ENCODE measurements around the gene SRPK2.
"Not testable (repeated sequence)": the region's sequence is repeated elsewhere in the genome, so short reads cannot be mapped to it uniquely, and the experiment has no call there.

Gene SRPK2

DNA sequence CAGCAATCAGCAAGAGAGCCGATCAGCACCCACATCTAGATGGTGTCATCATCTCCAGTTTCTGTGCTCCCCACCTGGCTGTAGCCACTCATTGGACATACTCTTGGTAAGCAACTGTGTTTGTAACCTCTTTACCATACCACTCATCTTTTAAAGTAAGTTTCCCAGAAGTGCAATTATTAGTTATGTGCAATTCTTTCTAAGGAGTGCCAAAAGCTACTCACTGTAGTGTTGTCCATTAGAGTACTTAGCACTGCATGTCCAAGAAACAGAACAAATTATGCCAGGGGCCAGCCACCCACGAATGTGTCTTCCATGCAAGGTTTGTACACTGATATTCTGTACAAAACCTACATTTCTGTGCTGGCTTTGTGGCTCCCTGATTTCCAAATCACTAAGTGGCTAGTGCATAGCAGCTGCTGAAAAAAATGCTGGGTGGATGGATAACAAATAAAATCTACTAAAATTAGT lies 131.9 kb downstream of the SRPK2 start:
- no peak for DNase-seq

DNA sequence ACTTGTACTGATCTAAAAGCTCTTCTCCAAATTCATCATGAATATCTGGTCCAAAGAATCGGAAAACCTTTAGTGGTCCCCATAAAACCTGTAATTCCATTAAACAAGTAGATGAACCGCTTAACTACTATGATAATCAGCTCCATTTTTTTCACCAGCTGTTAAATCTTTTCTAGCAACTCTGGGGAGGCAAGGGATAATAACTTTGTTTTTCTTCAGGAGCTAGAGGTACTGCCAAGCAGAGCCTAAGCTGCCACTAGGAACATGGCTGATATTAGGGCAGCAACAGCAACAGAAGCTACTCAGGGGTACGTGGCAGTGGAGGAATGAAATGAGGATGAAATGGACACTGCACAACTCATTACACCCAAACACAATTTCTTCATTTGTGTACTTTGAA lies 138.0 kb downstream of the SRPK2 start:
- no peak for DNase-seq

DNA sequence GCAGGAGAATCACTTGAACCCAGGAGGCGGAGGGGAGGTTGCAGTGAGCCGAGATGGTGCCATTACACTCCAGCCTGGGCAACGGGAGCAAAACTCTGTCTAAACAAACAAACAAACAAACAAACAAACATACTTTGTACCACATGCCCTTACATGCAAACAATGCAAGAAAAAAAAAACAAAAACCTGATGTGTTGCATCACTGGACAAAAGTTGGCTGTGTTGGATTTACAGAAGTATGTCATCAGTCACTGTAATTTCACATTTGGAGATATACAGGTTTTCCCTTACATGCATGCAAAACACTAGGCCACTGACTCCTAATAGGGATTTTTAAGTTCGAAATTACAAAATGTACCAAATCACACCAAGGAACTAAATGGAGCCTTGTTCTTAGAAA lies 138.5 kb downstream of the SRPK2 start:
- no peak for DNase-seq

DNA sequence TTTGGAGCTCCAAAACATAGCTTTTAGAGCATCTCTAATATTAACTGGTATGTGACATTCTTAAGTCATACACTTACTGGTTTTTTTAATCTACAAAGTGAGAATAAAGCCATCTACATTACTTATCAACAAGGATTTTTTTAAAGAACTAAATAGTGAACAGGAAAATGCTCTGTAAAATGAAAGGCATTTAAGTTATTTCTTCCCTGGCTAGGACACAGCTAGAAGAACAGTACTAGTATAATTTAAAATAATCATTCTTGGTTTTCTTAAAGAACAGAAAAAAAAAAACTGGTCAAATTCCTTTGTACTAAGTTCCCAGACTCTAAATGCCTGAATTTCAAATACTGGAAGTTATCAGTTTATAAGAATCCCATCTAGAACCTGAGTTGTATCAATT lies 139.5 kb downstream of the SRPK2 start:
- no peak for DNase-seq

DNA sequence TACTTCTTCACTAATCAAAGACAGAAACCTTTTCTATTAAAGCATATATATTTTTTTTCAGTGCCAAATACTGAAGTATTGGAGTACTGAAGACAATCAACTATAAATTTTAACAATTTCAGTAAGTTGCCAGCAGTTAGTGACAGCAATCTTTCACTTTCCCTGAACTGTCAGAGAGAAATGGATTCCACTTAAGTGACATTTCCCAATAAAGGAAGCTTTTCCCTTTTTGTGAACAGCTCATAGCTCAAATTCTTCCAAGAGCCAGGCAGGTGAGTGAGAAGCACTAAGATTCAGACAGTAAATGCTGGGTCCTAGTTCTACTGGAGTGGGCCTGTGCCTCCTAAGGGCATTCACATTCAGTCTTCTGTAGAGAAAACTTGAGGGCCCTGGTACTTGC lies 142.0 kb downstream of the SRPK2 start:
- DNase-seq: no peak

DNA sequence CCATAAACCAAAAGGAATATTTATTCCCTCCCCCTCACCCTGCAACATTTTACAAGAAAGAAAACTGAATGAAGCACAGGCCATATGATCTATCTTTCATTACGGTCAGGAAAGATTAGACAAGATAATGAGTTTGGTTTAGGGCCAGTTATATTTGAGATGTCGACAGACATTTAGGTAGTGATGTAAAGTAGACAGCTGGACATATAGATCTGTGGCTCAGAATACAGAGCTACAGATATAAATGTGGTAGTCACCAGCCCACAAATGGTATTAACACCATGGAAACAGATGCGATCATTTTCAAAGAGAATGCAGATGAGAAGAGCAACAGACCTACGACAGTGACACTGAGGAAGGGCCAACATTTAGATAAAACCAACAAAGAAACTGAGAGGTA lies 142.5 kb downstream of the SRPK2 start:
- DNase-seq: no peak

DNA sequence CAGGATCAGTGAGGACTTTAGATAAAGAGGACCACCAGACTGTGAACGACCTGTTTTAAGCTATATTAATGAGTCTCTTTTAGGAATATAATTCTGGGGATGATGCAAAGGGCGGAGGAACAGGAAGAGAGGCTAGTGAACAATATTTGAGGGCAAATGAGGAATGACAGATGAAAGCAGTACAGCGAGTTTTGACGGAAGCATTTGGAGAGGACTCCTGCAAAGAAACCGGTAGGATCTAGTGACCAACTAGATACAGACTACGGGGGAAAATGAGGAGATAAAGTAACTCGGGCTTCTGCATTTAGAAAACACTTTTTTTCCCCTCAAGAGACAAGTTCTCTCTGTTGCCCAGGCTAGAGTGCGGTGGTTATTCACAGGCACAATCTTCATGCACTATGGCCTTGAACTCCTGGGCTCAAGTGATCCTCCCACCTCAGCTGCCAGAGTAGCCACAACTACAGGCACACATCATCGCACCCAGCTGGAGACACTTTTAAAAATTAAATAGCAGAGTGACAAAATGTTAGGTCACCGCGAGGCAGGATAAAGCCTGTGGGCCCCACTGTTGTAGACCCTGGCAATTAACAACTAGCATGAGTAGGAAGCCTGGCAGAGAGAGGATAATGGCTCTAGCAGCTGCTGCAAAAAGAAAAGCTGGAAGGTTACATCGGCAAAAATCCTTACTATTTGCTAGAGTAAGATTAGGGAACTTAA lies 143.2 kb downstream of the SRPK2 start:
- DNase-seq: no peak

DNA sequence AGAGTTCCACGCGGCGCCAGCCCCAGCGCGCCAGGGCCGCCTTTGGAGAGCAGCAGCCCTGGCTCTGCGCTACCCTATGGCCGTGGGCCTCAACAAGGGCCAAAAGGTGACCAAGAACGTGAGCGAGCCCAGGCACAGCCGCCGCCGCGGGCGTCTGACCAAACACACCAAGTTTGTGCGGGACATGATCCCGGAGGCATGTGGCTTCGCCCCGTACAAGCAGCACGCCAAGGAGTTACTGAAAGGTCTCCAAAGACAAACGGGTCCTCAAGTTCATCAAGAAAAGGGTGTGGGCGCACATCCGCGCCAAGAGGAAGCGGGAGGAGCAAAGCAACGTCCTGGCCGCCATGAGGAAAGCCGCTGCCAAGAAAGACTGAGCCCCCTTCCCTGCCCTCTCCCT lies 144.1 kb downstream of the SRPK2 start:
- DNase-seq: no peak

DNA sequence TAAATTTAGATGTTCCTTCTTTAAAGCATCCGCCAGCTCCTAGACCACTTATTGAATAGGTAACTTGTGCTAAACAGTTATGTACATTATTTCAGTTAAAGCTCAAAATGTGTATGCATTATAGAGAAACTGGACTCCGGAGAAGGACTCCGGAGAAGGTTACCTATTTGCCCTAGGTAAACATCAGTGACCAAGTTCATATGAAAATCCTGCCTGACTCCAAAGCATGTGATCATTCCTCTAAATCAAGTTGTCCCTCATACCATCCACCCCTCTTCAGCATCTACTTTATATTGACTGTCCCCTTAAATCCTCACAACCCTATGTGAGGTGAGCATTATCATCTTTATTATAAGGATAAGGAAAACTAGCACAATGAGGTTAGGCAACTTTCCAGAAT lies 147.5 kb downstream of the SRPK2 start:
- DNase-seq: no peak

DNA sequence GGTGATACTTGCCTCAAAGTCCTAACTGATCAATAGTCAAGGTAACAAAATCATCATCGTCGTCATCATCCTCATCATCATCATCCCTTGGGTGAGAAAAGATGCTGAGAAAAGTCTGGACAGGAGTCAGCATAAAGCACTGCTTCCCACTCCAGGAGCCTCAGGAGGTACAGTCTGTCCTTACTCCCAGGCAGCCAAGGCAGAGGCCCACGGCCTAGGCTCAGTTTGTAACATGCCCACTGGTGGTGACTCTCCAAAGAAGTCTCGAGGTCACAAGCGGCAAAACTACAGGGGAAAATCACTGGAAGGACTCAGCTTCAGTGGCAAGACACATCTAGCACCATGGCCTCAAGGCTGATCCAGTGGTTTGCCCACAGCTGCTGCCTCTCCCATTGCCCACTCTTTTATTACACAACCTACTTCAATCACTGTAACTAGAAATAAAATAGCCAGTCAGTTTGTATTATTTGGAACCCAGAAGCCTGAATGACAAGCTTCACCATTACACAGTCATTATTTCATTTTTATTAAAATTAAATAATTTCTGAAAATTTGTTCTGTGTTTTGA lies 150.4 kb downstream of the SRPK2 start:
- no peak for DNase-seq

DNA sequence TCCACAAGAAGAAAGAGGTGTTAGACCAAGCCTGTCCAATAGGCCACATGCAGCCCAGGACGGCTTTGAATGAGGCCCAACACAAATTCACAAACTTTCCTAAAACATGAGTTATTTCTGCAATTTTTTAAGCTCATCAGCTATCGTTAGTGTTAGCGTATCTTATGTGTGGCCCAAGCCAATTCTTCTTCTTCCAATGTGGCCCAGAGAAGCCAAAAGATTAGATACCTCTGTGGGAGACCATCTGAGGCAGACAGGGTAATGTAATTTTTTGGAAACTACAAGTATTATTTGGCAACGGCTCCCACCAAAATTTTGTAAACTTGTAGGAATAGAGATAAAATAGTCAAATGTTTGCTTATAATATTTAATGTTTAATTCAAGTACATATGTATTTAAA lies 153.8 kb downstream of the SRPK2 start:
- DNase-seq: no peak

DNA sequence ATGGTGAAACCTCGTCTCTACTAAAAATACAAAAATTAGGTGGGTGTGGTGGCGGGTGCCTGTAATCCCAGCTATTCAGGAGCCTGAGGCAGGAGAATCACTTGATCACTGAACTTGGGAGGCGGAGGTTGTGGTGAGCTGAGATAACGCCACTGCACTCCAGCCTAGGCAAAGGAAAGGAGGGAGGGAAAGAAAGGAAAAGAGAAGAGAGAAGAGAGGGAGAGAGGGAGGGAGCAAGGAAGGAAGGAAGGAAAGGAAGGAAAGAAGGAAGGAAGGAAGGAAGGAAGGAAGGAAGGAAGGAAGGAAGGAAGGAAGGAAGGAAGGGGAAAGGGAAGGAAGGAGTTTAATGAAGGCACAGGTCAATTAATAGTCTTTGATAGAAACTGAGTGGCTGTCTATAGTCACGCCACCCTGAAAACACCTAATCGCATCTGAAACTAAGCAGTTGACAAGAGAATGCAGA lies 155.9 kb downstream of the SRPK2 start:
- not testable (repeated sequence) for DNase-seq

DNA sequence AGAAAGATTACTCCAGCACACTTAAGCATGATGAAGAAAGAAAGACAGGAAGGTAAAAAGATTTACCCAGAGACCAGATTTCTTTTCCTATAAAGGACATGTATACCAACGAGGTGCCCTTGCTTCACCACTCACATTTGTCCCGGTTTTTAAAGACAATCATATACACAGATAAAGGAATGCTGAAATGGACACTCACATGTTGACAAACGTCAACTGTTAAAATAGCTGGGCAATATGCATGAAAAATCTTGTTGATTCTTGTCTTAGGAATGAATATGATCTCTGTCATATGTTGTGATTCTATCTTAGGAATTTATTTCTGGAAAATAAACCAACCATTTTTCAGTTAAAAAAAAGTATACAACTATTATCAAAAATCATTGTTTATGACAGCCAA lies 158.2 kb downstream of the SRPK2 start:
- DNase-seq: no peak

DNA sequence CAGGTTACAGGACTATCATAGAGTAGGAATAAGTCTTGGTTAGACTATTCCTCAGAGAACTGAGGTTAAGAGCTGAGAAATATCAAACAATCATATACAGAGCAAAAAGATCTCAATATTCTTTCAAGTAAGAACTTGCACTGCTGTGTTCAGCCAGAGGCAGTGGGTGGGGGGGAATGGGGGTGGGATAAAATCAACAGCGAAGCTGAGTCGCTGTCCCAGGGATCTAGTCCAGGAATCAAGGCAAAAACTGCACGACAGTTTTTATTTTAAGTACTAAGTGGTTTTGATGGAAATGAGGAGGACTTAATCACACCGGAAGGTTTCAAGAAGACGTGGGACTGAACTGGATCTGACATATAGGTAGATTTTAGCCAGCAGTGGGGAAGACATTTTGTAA lies 159.1 kb downstream of the SRPK2 start:
- DNase-seq: no peak

DNA sequence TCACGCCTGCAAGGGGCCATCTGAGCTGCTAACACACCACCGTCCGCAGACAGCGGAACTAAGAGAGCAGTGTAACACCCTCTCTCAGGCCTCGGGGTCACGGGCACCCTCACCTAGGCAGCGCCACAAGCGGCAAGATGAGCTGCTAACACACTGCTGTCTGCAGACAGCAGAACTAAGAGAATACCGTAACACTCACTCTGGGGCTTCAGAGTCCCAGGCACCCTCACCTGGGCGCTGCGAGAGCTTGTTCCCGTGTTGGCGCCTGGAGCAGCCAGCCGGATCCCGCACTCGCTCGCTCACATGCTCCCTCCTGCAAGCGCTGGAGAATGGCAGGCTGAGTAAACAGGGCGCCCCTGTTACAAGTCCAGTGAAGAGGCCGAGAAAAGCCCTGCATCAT lies 160.2 kb downstream of the SRPK2 start:
- DNase-seq: no peak

DNA sequence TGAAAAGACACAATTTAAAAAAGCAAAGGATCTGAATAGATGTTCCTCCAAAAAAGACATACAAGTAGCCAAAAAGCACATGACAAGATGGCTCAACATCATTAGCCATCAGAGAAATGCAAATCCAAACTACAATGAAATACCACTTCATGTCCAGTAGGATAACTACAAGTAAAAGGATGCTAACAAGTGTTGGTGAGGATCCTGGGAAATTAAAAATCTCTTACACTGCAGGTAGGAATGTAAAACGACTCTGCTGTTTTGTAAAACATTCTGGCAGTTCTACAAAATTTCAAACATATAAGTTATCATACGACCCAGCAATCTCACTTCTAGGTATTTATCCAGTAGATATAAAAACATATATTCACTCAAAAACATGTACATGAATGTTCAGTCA lies 161.3 kb downstream of the SRPK2 start:
- DNase-seq: no peak

DNA sequence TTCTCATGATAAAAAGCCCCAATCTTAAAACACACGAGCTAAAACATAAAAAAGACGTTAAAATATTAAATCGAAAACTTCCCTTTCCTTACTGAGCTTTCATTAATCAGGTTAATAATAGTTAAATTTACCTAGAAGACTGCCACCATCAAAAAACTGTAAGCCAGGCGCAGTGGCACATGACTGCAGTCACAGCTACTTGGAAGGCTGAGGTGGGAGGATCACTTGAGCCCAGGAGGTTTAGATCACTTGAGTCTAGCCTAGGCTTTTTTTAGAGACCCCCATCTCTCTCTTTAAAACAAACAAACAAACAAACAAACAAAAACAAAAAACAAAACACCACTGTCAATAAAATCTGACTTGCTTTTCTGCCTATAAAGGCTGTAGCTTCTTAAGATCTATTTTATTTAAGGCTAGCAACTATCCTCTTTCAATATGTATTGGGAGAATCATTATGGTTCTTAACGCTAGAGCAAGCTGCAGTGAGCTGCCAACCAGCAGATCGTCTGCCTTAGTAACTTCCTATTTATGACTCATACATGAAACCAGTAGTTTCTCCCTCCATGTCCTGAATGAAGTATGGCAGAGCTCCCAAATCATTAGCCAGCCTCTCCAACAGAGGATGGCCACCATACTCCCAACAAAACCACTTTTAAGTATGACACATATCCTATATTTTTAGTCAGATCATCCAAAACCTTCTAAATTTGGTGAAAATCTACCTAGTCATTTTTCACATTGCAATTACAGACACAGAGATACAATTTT lies 163.7 kb downstream of the SRPK2 start:
- no peak for DNase-seq

DNA sequence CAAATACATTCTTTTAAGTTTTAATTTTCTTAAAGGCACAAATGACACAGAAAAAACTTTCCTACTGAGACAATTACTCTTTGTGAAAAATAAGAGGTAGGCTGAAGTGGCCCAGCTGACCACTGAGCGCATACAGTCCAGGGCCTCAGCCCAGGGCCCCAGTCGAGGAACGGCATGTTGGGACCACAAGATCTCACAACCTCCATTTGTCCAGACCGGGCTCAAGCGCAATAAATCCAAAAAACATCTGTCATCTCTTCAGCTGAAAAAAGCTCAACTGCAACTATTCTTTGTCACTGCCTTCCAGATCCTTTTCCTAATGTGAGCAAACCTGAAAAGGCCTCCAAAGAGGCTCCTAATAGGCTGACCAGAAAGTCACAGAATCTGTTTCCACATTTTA lies 165.8 kb downstream of the SRPK2 start:
- no peak for DNase-seq

DNA sequence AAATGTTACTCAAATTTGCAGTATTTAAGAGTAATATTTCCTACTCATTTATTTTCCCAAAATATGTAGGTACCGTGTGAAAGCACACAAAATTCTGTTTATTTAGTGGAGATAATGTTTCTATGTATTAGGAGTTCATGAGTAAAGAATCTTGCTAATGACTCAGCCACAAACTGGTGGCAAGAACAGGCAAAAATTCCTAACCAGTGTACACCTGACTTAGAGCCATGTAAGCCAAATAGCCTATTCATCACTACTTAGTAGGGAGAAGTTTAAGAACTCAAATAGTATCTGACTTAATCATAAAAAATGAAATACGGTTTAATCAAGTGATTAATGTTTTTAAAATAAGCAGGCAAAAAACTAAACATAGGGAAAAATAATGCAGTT lies 169.0 kb downstream of the SRPK2 start:
- no peak for DNase-seq

DNA sequence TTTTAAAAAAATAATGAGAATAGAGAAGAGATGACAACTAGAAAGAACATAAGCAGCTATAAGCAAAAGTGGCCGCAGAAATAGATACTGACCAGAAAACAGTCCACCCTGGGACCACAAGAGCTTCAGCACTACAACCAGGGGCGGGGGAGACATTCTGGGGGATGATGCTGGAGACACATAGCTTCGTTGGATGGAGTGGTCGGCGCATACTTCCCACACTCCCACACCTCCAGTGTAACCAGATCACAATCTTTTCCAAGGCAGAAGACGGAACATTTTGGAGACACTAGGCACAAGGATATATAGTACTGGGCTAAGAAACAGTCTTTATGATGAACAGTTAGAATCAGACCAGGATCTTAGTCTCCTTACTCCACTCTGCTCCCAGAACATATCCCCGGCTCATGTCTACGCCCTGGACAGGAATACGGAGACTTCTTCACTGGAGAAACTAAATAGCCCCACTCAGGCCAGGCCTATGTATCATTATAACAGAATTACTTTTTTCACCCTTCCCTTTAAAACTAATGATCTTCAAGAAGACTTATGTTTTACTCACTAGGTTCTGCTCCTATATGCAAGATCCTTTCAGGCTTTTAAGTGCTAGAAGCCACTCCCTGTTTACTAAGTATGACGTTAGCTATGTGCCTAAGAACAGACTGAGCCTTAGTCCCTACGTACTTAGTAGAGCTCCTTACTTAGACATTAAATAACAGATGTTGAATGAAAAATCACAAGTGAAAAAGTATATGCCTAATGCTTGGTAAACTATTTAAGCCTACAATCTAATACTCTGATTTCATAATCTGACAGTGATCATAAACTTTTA lies 169.6 kb downstream of the SRPK2 start:
- DNase-seq: no peak

DNA sequence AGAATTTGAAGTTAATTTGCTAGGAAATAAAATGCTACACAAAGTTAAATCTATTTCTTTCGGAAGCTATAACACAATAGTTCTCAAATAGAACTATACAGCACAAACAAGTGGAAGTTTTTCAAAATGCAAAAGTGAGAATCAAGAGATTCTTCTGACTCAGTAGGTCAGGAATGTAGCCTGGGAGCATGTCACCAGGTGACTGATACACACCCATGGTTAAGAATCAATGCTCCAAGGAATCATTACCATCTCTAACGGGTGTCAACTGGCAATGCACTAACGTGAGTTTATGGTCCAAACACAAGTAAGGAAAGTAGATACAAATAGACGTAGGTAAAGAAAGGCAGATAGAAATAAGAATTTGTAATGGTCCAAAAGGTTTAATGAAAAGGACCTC lies 170.5 kb downstream of the SRPK2 start:
- DNase-seq: no peak

DNA sequence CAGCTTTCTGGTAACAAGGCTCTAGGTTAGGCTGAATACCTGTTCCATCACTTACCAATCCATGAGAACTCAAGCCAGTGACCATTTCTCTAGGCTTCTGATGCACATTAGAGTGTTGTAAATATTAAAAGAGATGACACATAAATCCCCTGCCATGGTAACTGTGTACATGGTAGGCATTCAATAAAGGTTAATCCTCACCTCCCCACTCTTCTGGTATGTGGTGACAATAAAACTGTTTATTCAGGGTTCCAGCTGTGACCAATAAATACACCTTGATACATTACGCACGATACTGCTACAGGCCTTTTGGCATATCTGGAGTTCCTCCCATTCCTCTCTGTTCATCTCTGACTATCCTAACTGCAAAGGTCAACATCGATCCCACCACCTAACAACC lies 171.9 kb downstream of the SRPK2 start:
- DNase-seq: no peak

DNA sequence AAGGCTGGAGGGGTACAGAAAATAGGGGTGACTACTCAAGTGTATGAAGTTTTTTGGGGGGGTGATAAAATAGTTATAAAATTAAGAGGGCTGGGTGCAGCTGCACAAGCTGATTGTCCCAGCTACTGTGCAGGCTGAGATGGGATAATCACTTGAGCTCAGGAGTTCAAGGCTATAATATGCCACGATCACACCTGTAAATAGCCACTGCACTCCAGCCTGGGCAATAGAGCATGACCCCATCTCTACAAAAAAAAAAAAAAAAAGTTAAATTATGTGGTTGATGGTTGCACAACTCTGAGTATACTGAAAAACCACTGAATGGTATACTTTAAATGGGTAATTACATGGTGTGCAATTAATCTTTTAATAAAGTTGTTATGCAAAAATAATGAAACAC lies 172.9 kb downstream of the SRPK2 start:
- DNase-seq: no peak
